ENCODE data around the gene TMEM91.

Gene TMEM91

GRCh38 chr19:41401483-41401882 is 25.1 kb downstream of the TMEM91 start:
- Histone ChIP-seq H3K9ac (ENCODE audit: low read depth, low read length, poor library complexity, severe bottlenecking) (no peak overlapping the region), H3K79me2 (ENCODE audit: insufficient read depth, low read length) (peaks cover 43% of the 10 kb centered on the region), H3K9me2 (replicated peaks; ENCODE audit: low read depth, low read length) (no peaks in the 10 kb centered on the region), H3K9me3 (ENCODE audit: insufficient read depth, low read depth, low read length) (no peaks in the 10 kb centered on the region), H3F3A (ENCODE audit: low read depth) (no peaks in the 10 kb centered on the region), H3K4me2 (ENCODE audit: low read depth, low read length, poor library complexity, severe bottlenecking) (peak overlapping the region; percentile 24), H3K4me3 (ENCODE audit: low read length, poor library complexity, severe bottlenecking) (no peak overlapping the region), H2AFZ (ENCODE audit: low read length) (no peak overlapping the region), H4K20me1 (ENCODE audit: insufficient read depth, low read length, poor library complexity, severe bottlenecking) (peaks cover 3% of the 10 kb centered on the region), H3K36me3 (ENCODE audit: insufficient read depth, low read length) (no peaks in the 10 kb centered on the region), H3K4me1 (ENCODE audit: insufficient read depth, low read length, poor library complexity, severe bottlenecking) (peaks cover 11% of the 10 kb centered on the region), H3K27me3 (ENCODE audit: insufficient read depth, low read length, poor library complexity, severe bottlenecking) (no peaks in the 10 kb centered on the region)
- TF ChIP-seq CTCF (conservative IDR thresholded peaks at IDR 0.05; ENCODE audit: low read length) = no peak
- no peak for TF ChIP-seq EZH2phosphoT487 (IDR thresholded peaks at IDR 0.05; ENCODE audit: borderline replicate concordance)

DNA sequence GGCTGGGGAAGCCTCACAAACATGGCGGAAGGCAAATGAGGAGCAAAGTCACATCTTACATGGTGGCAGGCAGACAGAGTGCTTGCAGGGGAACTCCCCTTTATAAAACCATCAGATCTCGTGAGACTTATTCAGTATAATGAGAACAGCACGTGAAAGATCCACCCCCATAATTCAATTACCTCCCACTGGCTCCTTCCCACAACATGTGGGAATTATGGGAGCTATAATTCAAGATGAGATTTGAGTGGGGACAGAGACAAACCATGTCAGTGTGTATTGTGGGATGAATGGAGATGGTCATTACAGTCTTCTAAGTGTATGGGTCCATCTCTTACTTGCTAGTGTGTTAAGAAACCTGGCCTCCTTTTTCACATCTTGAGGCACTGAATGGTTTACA is 25.7 kb downstream of the TMEM91 start:
- Histone ChIP-seq H3K27me3 (ENCODE audit: insufficient read depth, low read length, poor library complexity, severe bottlenecking) (no peaks in the 10 kb centered on the region), H3K4me3 (ENCODE audit: low read length, poor library complexity, severe bottlenecking) (no peak overlapping the region), H3K36me3 (ENCODE audit: insufficient read depth, low read length) (no peaks in the 10 kb centered on the region), H3K4me2 (ENCODE audit: low read depth, low read length, poor library complexity, severe bottlenecking) (no peak overlapping the region), H3K4me1 (ENCODE audit: insufficient read depth, low read length, poor library complexity, severe bottlenecking) (peaks cover 11% of the 10 kb centered on the region), H3K9ac (ENCODE audit: low read depth, low read length, poor library complexity, severe bottlenecking) (no peak overlapping the region), H3K79me2 (ENCODE audit: insufficient read depth, low read length) (peaks cover 38% of the 10 kb centered on the region), H2AFZ (ENCODE audit: low read length) (no peak overlapping the region), H3F3A (ENCODE audit: low read depth) (no peaks in the 10 kb centered on the region), H3K9me2 (replicated peaks; ENCODE audit: low read depth, low read length) (no peaks in the 10 kb centered on the region), H4K20me1 (ENCODE audit: insufficient read depth, low read length, poor library complexity, severe bottlenecking) (peaks cover 3% of the 10 kb centered on the region), H3K9me3 (ENCODE audit: insufficient read depth, low read depth, low read length) (no peaks in the 10 kb centered on the region)
- TF ChIP-seq CTCF (conservative IDR thresholded peaks at IDR 0.05; ENCODE audit: low read length) (no peak), EZH2phosphoT487 (IDR thresholded peaks at IDR 0.05; ENCODE audit: borderline replicate concordance) (no peak)

DNA sequence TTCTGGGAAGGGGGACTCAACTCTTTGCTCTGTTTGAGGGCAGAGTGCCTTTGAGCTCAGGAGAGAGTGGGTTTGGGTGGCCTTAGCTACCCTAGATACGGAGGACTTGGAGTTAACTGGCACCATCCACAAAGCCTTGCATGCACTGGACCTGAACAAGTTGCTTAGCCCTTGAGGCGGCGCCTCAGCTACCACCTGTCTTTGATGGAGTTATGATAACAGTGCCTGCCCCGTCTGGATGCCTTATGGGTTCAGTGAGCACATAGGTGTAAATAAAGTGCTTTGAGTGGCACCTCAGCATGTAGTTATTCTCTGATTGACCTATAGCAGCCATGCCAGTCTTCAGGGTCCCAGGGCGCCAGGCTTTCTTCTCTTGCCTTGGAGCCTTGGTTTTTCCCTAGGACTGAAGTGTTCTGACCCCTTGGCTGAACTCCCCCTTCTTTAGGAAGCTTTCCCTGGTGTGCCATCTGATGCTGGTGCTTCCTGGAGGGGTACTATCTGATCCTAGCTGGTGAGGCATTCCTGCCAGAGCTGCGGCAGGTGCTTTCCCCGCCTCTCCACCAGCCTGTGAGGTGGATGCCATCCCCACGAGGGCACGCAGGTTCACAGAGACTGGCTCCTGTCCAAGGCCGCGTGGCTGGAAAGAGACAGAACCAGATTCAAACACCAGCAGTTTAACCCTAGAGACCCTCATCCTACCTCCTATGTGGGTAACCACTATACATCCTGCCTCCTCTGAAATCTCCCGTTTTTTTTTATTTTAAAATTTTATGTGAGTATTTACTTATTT is 27.0 kb downstream of the TMEM91 start:
- no peaks in the 10 kb centered on the region for H3K36me3 ChIP-seq (ENCODE audit: insufficient read depth, low read length)
- H2AFZ ChIP-seq (ENCODE audit: low read length) = no peak overlapping the region
- H3K9me2 ChIP-seq (replicated peaks; ENCODE audit: low read depth, low read length) = no peaks in the 10 kb centered on the region
- peaks cover 9% of the 10 kb centered on the region for H3K4me1 ChIP-seq (ENCODE audit: insufficient read depth, low read length, poor library complexity, severe bottlenecking)
- peaks cover 29% of the 10 kb centered on the region for H3K79me2 ChIP-seq (ENCODE audit: insufficient read depth, low read length)
- no peaks in the 10 kb centered on the region for H3F3A ChIP-seq (ENCODE audit: low read depth)
- no peak overlapping the region for H3K4me3 ChIP-seq (ENCODE audit: low read length, poor library complexity, severe bottlenecking)
- TF ChIP-seq CTCF (conservative IDR thresholded peaks at IDR 0.05; ENCODE audit: low read length) = no peak
- TF ChIP-seq EZH2phosphoT487 (IDR thresholded peaks at IDR 0.05; ENCODE audit: borderline replicate concordance) = no peak
- H3K9ac ChIP-seq (ENCODE audit: low read depth, low read length, poor library complexity, severe bottlenecking) = peak overlapping the region; percentile 32
- peaks cover 3% of the 10 kb centered on the region for H4K20me1 ChIP-seq (ENCODE audit: insufficient read depth, low read length, poor library complexity, severe bottlenecking)
- H3K9me3 ChIP-seq (ENCODE audit: insufficient read depth, low read depth, low read length) = no peaks in the 10 kb centered on the region
- H3K4me2 ChIP-seq (ENCODE audit: low read depth, low read length, poor library complexity, severe bottlenecking) = no peak overlapping the region
- no peaks in the 10 kb centered on the region for H3K27me3 ChIP-seq (ENCODE audit: insufficient read depth, low read length, poor library complexity, severe bottlenecking)

Measured in Loucy (cell line).